ENCODE data around the gene EDC3. TPM values are rescaled to one million over a fixed set of nuclear protein-coding genes. Genes with fewer than 3 reads are reported as not detected.

EDC3 gene
- total RNA-seq, 1 experiment from 2014 or later = 45.1 TPM

GRCh38 chr15:74621936-74622335, 73.9 kb downstream of the EDC3 start:
- Histone ChIP-seq H2AFZ (ENCODE audit: low read depth, low read length, poor library complexity, severe bottlenecking) (no peak overlapping the region), H3K27ac (ENCODE audit: low read depth, low read length) (no peak overlapping the region), H3K79me2 (ENCODE audit: insufficient read depth, low read length) (peaks cover 69% of the 10 kb centered on the region), H3K36me3 (ENCODE audit: control insufficient read depth in 1 of 2, insufficient read depth in 2 of 2, low read length in 2 of 2) (peaks cover 46 to 75% of the 10 kb centered on the region in 2 experiments), H3K4me1 (ENCODE audit: control insufficient read depth in 1 of 2, insufficient read depth in 2 of 2, low read length in 2 of 2) (peaks cover 4 to 17% of the 10 kb centered on the region in 2 experiments; a peak in 3 of 4 replicates), H3K4me3 (replicated peaks in 1 of 2; ENCODE audit: low read depth in 1 of 2, low read length in 2 of 2) (no peak overlapping the region), H4K20me1 (ENCODE audit: insufficient read depth) (peaks cover 6% of the 10 kb centered on the region; the same call in 1 of the 2 replicates), H3K9ac (ENCODE audit: low read length) (no peak overlapping the region), H3K4me2 (ENCODE audit: low read length) (no peak overlapping the region), H3K27me3 (ENCODE audit: insufficient read depth, low read length) (no peaks in the 10 kb centered on the region), H3K9me2 (ENCODE audit: insufficient read depth) (no peaks in the 10 kb centered on the region), H3K9me3 (ENCODE audit: control insufficient read depth in 1 of 2, insufficient read depth in 1 of 2, low read depth in 1 of 2, low read length in 2 of 2) (no peaks in the 10 kb centered on the region)
- peak; percentile 41; the same call in 1 of the 2 replicates for ATAC-seq
- RAD21 ChIA-PET (ENCODE audit: low non-redundant PET in 1 of 2, low total read pairs in 2 of 2, uncharacterized antibody in 2 of 2, unreplicated experiment in 2 of 2) = interaction anchor here in 1 of 2 experiments (1.0 to 1.3 kb wide), 2 partner anchors 10 to 147 kb away, joined by 3 to 4 read pairs; no protein-coding TSS in a partner anchor
- no peak for TF ChIP-seq EZH2phosphoT487 (IDR thresholded peaks at IDR 0.05; ENCODE audit: borderline replicate concordance)
- TF ChIP-seq ELF1 (IDR thresholded peaks at IDR 0.05; ENCODE audit: borderline replicate concordance, low read depth) = no peak
- no peak for TF ChIP-seq ZFX (IDR thresholded peaks at IDR 0.05)
- TF ChIP-seq, protein P1, sequence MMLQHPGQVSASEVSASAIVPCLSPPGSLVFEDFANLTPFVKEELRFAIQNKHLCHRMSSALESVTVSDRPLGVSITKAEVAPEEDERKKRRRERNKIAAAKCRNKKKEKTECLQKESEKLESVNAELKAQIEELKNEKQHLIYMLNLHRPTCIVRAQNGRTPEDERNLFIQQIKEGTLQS (IDR thresholded peaks at IDR 0.05) = no peak
- no peak for DNase-seq (ENCODE audit: low read depth, low spot score)
- BruUV-seq (replicated peaks) = no TSS peak
- intact Hi-C loops (cut with micrococcal nuclease) = loop anchor here (1.0 kb wide), 1 partner anchor 249 kb away; no protein-coding TSS in a partner anchor
- CTCF ChIA-PET = interaction anchor here (0.7 to 2.4 kb wide), 7 partner anchors 9 to 746 kb away, joined by 3 to 33 read pairs (median 3); partner anchors contain the start of gene MAN2C1
- POLR2A ChIA-PET = no interaction called here

- no peak for TF ChIP-seq JUND (IDR thresholded peaks at IDR 0.05)
- peaks cover 5 to 21% of the 10 kb centered on the region in 2 experiments; a peak in 3 of 4 replicates for H3K4me1 ChIP-seq (ENCODE audit: control insufficient read depth in 1 of 2, insufficient read depth in 2 of 2, low read length in 2 of 2)
- no peak overlapping the region for H2AFZ ChIP-seq (ENCODE audit: low read depth, low read length, poor library complexity, severe bottlenecking)
- RAD21 ChIA-PET (ENCODE audit: low non-redundant PET in 1 of 2, low total read pairs in 2 of 2, uncharacterized antibody in 2 of 2, unreplicated experiment in 2 of 2) = interaction anchor here in 1 of 2 experiments (1.0 to 1.3 kb wide), 2 partner anchors 11 to 147 kb away, joined by 3 to 4 read pairs; no protein-coding TSS in a partner anchor
- no peaks in the 10 kb centered on the region for H3K9me3 ChIP-seq (ENCODE audit: control insufficient read depth in 1 of 2, insufficient read depth in 1 of 2, low read depth in 1 of 2, low read length in 2 of 2)
- ATAC-seq (no peak), DNase-seq (ENCODE audit: low read depth, low spot score) (no peak)
- H3K9me2 ChIP-seq (ENCODE audit: insufficient read depth) = no peaks in the 10 kb centered on the region
- H3K36me3 ChIP-seq (ENCODE audit: control insufficient read depth in 1 of 2, insufficient read depth in 2 of 2, low read length in 2 of 2) = peaks cover 42 to 71% of the 10 kb centered on the region in 2 experiments
- no peaks in the 10 kb centered on the region for H3K27me3 ChIP-seq (ENCODE audit: insufficient read depth, low read length)
- CTCF ChIA-PET = interaction anchor here (0.6 to 2.4 kb wide), 18 partner anchors 10 to 746 kb away, joined by 3 to 33 read pairs (median 4); partner anchors contain the start of genes ARID3B and MAN2C1
- peaks cover 6% of the 10 kb centered on the region; the same call in 1 of the 2 replicates for H4K20me1 ChIP-seq (ENCODE audit: insufficient read depth)
- H3K79me2 ChIP-seq (ENCODE audit: insufficient read depth, low read length) = peaks cover 73% of the 10 kb centered on the region
- no peak overlapping the region; the same call in 1 of the 2 replicates for H3K27ac ChIP-seq (ENCODE audit: low read depth, low read length)
- no peak overlapping the region for H3K9ac ChIP-seq (ENCODE audit: low read length)
- BruUV-seq (replicated peaks) = no TSS peak
- intact Hi-C loops (cut with micrococcal nuclease) = loop anchor here (1.0 kb wide), 1 partner anchor 248 kb away; no protein-coding TSS in a partner anchor
- H3K4me3 ChIP-seq (replicated peaks in 1 of 2; ENCODE audit: low read depth in 1 of 2, low read length in 2 of 2) = no peak overlapping the region
- no peak overlapping the region for H3K4me2 ChIP-seq (ENCODE audit: low read length)
- POLR2A ChIA-PET = no interaction called here
These were observed 74.3 kb downstream of the EDC3 start for GRCh38 chr15:74621546-74621920.
